Measurements from ENCODE around the gene SMARCA4. TPM values are rescaled to one million over a fixed set of nuclear protein-coding genes. Genes with fewer than 3 reads are reported as not detected.

SMARCA4 gene
- total RNA-seq, 1 donor from 2014 or later, result 513 TPM

GRCh38 chr19:10986301-10987127, 25.7 kb downstream of the SMARCA4 start:
- TF ChIP-seq CTCF (IDR thresholded peaks at IDR 0.05; ENCODE audit: partially characterized antibody, unreplicated experiment), result no peak
- H3K4me3 Mint-ChIP-seq (ENCODE audit: unreplicated experiment), result no peak overlapping the region
- H3K36me3 Mint-ChIP-seq (ENCODE audit: unreplicated experiment), result no peaks in the 10 kb centered on the region
- no peak for DNase-seq
- peaks cover 3% of the 10 kb centered on the region for H3K4me1 Mint-ChIP-seq (ENCODE audit: low read depth, unreplicated experiment)
- H3K27me3 Mint-ChIP-seq (ENCODE audit: unreplicated experiment), result peaks cover 9% of the 10 kb centered on the region
- H3K9me3 Mint-ChIP-seq (ENCODE audit: unreplicated experiment), result peaks cover 14% of the 10 kb centered on the region
- no peak overlapping the region for H3K27ac Mint-ChIP-seq (ENCODE audit: unreplicated experiment)

DNA sequence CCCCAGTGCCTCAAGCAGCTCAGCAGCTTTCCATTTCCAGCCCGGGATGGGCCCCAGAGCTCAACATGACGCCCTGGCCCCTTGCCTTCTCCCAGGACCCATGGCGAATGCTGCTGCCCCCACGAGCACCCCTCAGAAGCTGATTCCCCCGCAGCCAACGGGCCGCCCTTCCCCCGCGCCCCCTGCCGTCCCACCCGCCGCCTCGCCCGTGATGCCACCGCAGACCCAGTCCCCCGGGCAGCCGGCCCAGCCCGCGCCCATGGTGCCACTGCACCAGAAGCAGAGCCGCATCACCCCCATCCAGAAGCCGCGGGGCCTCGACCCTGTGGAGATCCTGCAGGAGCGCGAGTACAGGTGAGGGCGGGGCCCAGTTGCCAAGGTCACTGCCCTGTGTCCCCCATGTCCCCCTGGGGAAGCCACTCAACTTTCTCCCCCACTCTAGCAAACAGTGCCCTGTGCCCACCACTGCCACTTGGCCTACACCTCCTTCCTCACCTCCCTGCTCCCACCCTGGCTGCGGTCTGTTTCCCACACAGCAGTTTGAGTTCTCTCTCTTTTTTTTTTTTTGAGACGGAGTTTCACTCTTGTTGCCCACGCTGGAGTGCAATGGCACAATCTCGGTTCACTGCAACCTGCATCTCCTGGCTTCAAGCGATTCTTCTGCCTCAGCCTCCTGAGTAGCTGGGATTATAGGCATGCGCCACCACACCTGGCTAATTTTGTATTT, 26.9 kb downstream of the SMARCA4 start:
- H3K4me3 Mint-ChIP-seq (ENCODE audit: unreplicated experiment), result no peak overlapping the region

DNA sequence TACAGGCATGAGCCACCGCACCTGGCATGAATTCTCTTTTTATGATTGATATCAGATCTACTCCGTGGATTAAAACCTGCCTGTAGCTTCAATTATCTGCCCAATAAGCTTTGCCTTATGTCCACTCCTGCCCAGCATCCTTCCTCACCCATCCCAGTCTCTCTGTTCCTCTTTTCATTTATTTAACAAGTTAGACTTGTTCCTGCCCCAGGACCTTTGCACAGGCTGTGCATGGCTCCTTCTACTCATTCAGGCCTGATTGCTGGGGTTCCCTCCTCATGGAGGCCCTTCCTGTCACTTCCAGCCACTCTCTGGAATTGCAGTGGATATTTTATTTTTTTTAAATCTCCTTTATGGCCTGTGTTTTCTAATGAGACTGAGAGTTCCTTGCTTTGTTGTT, 27.6 kb downstream of the SMARCA4 start:
- Mint-ChIP-seq H3K27ac (ENCODE audit: unreplicated experiment) (peak overlapping the region; percentile 10), H3K9me3 (ENCODE audit: unreplicated experiment) (peaks cover 11% of the 10 kb centered on the region), H3K4me3 (ENCODE audit: unreplicated experiment) (no peak overlapping the region), H3K27me3 (ENCODE audit: unreplicated experiment) (peaks cover 11% of the 10 kb centered on the region), H3K4me1 (ENCODE audit: low read depth, unreplicated experiment) (peaks cover 3% of the 10 kb centered on the region), H3K36me3 (ENCODE audit: unreplicated experiment) (no peaks in the 10 kb centered on the region)
- no peak for TF ChIP-seq CTCF (IDR thresholded peaks at IDR 0.05; ENCODE audit: partially characterized antibody, unreplicated experiment)
- no peak for DNase-seq

More for the DNA sequence above, 26.9 kb downstream of the SMARCA4 start:
- Mint-ChIP-seq H3K36me3 (ENCODE audit: unreplicated experiment) (no peaks in the 10 kb centered on the region), H3K9me3 (ENCODE audit: unreplicated experiment) (peaks cover 11% of the 10 kb centered on the region), H3K4me1 (ENCODE audit: low read depth, unreplicated experiment) (peaks cover 3% of the 10 kb centered on the region), H3K27ac (ENCODE audit: unreplicated experiment) (no peak overlapping the region), H3K27me3 (ENCODE audit: unreplicated experiment) (peaks cover 11% of the 10 kb centered on the region)
- no peak for DNase-seq
- TF ChIP-seq CTCF (IDR thresholded peaks at IDR 0.05; ENCODE audit: partially characterized antibody, unreplicated experiment), result no peak

DNA sequence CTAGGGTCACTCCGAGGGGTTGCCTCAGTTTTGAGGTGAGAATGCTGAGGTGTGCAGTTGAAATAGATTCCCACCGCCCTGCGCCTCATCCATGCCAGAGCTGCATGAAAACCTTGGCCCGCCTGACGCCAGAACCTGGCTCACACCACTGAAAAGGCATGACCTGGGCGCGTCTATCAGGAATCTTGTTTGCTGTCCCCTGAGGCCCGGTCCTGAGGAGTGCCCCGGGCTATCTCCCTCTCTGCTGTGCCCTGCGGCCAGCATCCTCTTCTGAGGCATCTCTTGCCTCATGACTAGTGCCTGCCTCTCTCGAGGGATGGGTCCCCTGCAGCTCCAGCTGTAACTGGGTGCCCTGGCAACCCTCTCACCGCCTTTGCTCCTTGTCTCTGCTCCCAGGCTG, 28.1 kb downstream of the SMARCA4 start:
- no peaks in the 10 kb centered on the region for H3K36me3 Mint-ChIP-seq (ENCODE audit: unreplicated experiment)
- H3K27me3 Mint-ChIP-seq (ENCODE audit: unreplicated experiment), result peaks cover 11% of the 10 kb centered on the region
- DNase-seq, result no peak
- peaks cover 9% of the 10 kb centered on the region for H3K9me3 Mint-ChIP-seq (ENCODE audit: unreplicated experiment)
- no peak overlapping the region for H3K4me3 Mint-ChIP-seq (ENCODE audit: unreplicated experiment)
- H3K4me1 Mint-ChIP-seq (ENCODE audit: low read depth, unreplicated experiment), result peaks cover 3% of the 10 kb centered on the region
- TF ChIP-seq CTCF (IDR thresholded peaks at IDR 0.05; ENCODE audit: partially characterized antibody, unreplicated experiment), result no peak
- no peak overlapping the region for H3K27ac Mint-ChIP-seq (ENCODE audit: unreplicated experiment)

GRCh38 chr19:10991076-10991475, 30.2 kb downstream of the SMARCA4 start:
- DNase-seq, result no peak
- H3K27me3 Mint-ChIP-seq (ENCODE audit: unreplicated experiment), result peaks cover 12% of the 10 kb centered on the region
- no peak overlapping the region for H3K4me3 Mint-ChIP-seq (ENCODE audit: unreplicated experiment)
- H3K4me1 Mint-ChIP-seq (ENCODE audit: low read depth, unreplicated experiment), result no peaks in the 10 kb centered on the region
- TF ChIP-seq CTCF (IDR thresholded peaks at IDR 0.05; ENCODE audit: partially characterized antibody, unreplicated experiment), result no peak
- peak overlapping the region; percentile 50 for H3K27ac Mint-ChIP-seq (ENCODE audit: unreplicated experiment)
- peaks cover 4% of the 10 kb centered on the region for H3K9me3 Mint-ChIP-seq (ENCODE audit: unreplicated experiment)
- H3K36me3 Mint-ChIP-seq (ENCODE audit: unreplicated experiment), result no peaks in the 10 kb centered on the region

Measured in glutamatergic neuron (in vitro differentiated cells).